Measurements from ENCODE around the gene CUL4A. TPM values are rescaled to one million over a fixed set of nuclear protein-coding genes. Genes with fewer than 3 reads are reported as not detected.

CUL4A gene
- total RNA-seq, 4 donors from 2014 or later = 87.6 to 150 (median 110) TPM

- H3K4me3 ChIP-seq = no peak overlapping the region
- H3K4me1 ChIP-seq = peaks cover 0 to 4% (median 0%) of the 10 kb centered on the region in 4 donors
- no peaks in the 10 kb centered on the region for H3K9me3 ChIP-seq
- intact Hi-C loops (cut with DNase I; ENCODE audit: low total_unique reads) = no loop called here
- DNase-seq = no peak
- no peak for TF ChIP-seq POLR2AphosphoS5 (IDR thresholded peaks at IDR 0.05)
- no peak for TF ChIP-seq POLR2A (IDR thresholded peaks at IDR 0.05)
- TF ChIP-seq EP300 (IDR thresholded peaks at IDR 0.05; ENCODE audit: low read depth) = no peak
- no peak for TF ChIP-seq CTCF (IDR thresholded peaks at IDR 0.05)
- 77% methylated on average over 15 of the region's 15 CpGs; no CpG with 5 or more reads in 1 of the 2 donors for WGBS, 2 donors (ENCODE audit: low coverage in 1 of 2)
- no peaks in the 10 kb centered on the region for H3K36me3 ChIP-seq
- H3K27me3 ChIP-seq = no peaks in the 10 kb centered on the region
- H3K27ac ChIP-seq = no peak overlapping the region
- in situ Hi-C loops (cut with MboI; ENCODE audit: low pct_ligation_motif_present in 1 of 4, low pct_unique_long_range_greater_than_20kb in 1 of 4, low sequenced_read_pairs in 3 of 4) = loop anchor here in 1 of 4 donors (10.0 kb wide), 1 partner anchor 121 kb away; no protein-coding TSS in a partner anchor
Measured at GRCh38 chr13:113273851-113274590, 64.6 kb downstream of the CUL4A start.

- 80 to 86% methylated on average over 3 of the region's 3 CpGs for WGBS, 2 donors (ENCODE audit: low coverage in 1 of 2)
- in situ Hi-C loops (cut with MboI; ENCODE audit: low pct_ligation_motif_present in 1 of 4, low pct_unique_long_range_greater_than_20kb in 1 of 4, low sequenced_read_pairs in 3 of 4) = loop anchor here in 2 of 4 donors (10.0 to 25.0 kb wide), 2 partner anchors 113 to 120 kb away; no protein-coding TSS in a partner anchor
- H3K27ac ChIP-seq = no peak overlapping the region
Measured at GRCh38 chr13:113274721-113275120, 65.3 kb downstream of the CUL4A start.

GRCh38 chr13:113275387-113275786 is 66.0 kb downstream of the CUL4A start:
- whole genome bisulfite sequencing, 2 donors (ENCODE audit: low coverage in 1 of 2) = 0 to 17% methylated on average over 3 of the region's 3 CpGs
- no peaks in the 10 kb centered on the region for H3K36me3 ChIP-seq
- H3K27ac ChIP-seq = no peak overlapping the region
- peak; percentile 43 for DNase-seq
- TF ChIP-seq POLR2A (IDR thresholded peaks at IDR 0.05) (no peak), POLR2AphosphoS5 (IDR thresholded peaks at IDR 0.05) (no peak), EP300 (IDR thresholded peaks at IDR 0.05; ENCODE audit: low read depth) (no peak), CTCF (IDR thresholded peaks at IDR 0.05) (peak; percentile 40 to 62 (median 46))
- no peaks in the 10 kb centered on the region for H3K9me3 ChIP-seq
- peaks cover 0 to 4% (median 0%) of the 10 kb centered on the region in 4 donors for H3K4me1 ChIP-seq
- H3K27me3 ChIP-seq = no peaks in the 10 kb centered on the region
- in situ Hi-C loops (cut with MboI; ENCODE audit: low pct_ligation_motif_present in 1 of 4, low pct_unique_long_range_greater_than_20kb in 1 of 4, low sequenced_read_pairs in 3 of 4) (loop anchor here in 2 of 4 donors (10.0 to 25.0 kb wide), 2 partner anchors 112 to 119 kb away; no protein-coding TSS in a partner anchor), intact Hi-C loops (cut with DNase I; ENCODE audit: low total_unique reads) (no loop called here)
- H3K4me3 ChIP-seq = no peak overlapping the region

More at GRCh38 chr13:113274721-113275120, 65.3 kb downstream of the CUL4A start:
- Histone ChIP-seq H3K36me3 (no peaks in the 10 kb centered on the region), H3K9me3 (no peaks in the 10 kb centered on the region), H3K4me1 (peaks cover 0 to 4% (median 0%) of the 10 kb centered on the region in 4 donors), H3K4me3 (no peak overlapping the region), H3K27me3 (no peaks in the 10 kb centered on the region)
- DNase-seq = no peak
- no peak for TF ChIP-seq POLR2AphosphoS5 (IDR thresholded peaks at IDR 0.05)
- no peak for TF ChIP-seq CTCF (IDR thresholded peaks at IDR 0.05)
- TF ChIP-seq EP300 (IDR thresholded peaks at IDR 0.05; ENCODE audit: low read depth) = no peak
- no peak for TF ChIP-seq POLR2A (IDR thresholded peaks at IDR 0.05)
- intact Hi-C loops (cut with DNase I; ENCODE audit: low total_unique reads) = no loop called here

- DNase-seq = no peak
- Histone ChIP-seq H3K36me3 (no peaks in the 10 kb centered on the region), H3K27me3 (no peaks in the 10 kb centered on the region), H3K4me1 (peaks cover 0 to 4% (median 0%) of the 10 kb centered on the region in 4 donors), H3K9me3 (no peaks in the 10 kb centered on the region), H3K4me3 (no peak overlapping the region), H3K27ac (no peak overlapping the region)
- intact Hi-C loops (cut with DNase I; ENCODE audit: low total_unique reads) (no loop called here), in situ Hi-C loops (cut with MboI; ENCODE audit: low pct_ligation_motif_present in 1 of 4, low pct_unique_long_range_greater_than_20kb in 1 of 4, low sequenced_read_pairs in 3 of 4) (loop anchor here in 1 of 4 donors (25.0 kb wide), 1 partner anchor 107 kb away; no protein-coding TSS in a partner anchor)
- 91 to 95% methylated on average over 3 to 6 of the region's 6 CpGs for WGBS, 2 donors (ENCODE audit: low coverage in 1 of 2)
- TF ChIP-seq CTCF (IDR thresholded peaks at IDR 0.05) = no peak
- TF ChIP-seq EP300 (IDR thresholded peaks at IDR 0.05; ENCODE audit: low read depth) = no peak
- TF ChIP-seq POLR2A (IDR thresholded peaks at IDR 0.05) = no peak
- no peak for TF ChIP-seq POLR2AphosphoS5 (IDR thresholded peaks at IDR 0.05)
Measured at GRCh38 chr13:113280126-113280525, 70.7 kb downstream of the CUL4A start.

Data from transverse colon (tissue), 4 donors.